RPMI7951 (cell line): ENCODE measurements around the gene FGF3. TPM values are rescaled to one million over a fixed set of nuclear protein-coding genes. Genes with fewer than 3 reads are reported as not detected.

Experiments
- DNase-seq: peaks from one replicate; pipeline ENCODE4 v3.0.0-alpha.2; 2012; ENCODE audit warnings: low read depth
- total RNA-seq: library from RNA; depleted of rRNA; stranded (reverse); fragments of >200 nt; shearing (Covaris generic); gene quantifications from 2 replicates; pipeline ENCODE4 v1.2.3, GENCODE V29; 2014

Gene FGF3
- total RNA-seq, 1 experiment from 2014 or later: not detected

DNA sequence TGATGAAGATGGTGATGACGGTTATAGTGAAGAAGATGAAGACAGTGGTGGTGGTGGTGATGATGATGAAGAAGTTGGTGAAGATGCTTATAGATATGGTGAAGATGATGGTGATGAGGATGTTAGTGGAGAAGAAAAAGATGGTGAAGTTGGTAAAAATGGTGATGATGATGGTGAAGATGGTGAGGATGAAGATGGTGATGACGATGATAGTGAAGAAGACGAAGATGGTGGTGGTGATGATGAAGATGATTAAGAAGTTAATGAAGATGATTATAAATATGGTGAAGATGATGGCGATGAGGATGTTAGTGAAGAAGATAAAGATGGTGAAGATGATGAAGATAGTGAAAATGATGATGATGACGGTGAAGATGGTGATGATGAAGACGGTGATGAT is 25.2 kb upstream of the FGF3 start:
- DNase-seq: no peak

DNA sequence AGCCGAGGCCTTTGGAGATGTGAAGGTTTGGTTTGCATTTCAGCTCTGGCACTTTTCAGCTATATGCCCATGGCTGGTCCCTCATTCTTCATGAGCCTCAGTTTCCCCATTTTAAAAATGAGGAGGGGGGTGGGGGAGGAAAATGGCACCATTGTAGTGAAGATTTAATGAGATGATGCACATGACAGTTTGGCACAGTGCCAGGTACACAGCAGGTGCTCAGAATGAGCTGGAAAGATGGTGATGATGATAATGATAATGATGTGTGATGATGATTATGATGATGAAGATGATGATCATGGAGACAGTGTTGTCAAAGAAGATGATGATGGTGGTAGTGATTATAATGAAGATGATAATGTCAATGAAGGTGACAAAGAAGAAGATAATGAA is 24.3 kb upstream of the FGF3 start:
- DNase-seq: no peak

DNA sequence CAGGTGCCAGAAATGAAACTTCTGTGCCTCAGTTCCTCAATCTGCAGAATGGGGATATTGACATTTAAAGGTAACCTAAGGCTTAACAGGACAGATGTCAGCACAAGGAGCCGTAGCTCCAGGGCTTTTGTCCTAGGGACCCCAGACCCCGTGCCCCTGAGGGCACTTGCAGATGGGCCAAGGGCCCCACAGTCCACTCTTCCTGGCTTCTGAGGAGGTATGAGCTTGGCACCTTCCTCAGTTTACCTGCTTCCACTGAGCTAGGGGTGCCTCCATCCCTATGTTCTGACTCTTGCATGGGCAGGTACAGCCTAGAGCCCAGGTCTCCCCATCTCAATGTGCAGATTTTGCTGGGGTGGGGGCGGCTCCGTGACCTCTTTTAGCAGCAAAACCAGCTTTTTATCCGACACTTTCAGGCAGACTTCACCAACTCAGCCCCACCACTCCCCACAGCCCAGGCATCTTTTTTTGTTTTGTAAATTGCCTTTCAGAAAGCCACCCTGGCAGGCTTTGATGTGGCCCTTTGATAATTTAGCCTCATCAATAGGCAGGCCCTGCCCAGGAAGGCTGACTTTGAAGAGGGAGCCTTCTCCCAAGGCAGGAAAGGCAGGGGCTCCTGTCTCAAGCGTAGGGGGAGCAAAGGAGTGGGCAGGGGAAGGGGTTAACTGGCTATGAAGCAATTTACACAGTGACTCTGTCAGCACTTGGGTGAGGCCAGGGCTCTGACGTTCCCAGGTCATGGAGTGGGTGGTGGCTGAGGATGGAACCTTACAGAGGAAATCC is 23.7 kb upstream of the FGF3 start:
- no peak for DNase-seq

DNA sequence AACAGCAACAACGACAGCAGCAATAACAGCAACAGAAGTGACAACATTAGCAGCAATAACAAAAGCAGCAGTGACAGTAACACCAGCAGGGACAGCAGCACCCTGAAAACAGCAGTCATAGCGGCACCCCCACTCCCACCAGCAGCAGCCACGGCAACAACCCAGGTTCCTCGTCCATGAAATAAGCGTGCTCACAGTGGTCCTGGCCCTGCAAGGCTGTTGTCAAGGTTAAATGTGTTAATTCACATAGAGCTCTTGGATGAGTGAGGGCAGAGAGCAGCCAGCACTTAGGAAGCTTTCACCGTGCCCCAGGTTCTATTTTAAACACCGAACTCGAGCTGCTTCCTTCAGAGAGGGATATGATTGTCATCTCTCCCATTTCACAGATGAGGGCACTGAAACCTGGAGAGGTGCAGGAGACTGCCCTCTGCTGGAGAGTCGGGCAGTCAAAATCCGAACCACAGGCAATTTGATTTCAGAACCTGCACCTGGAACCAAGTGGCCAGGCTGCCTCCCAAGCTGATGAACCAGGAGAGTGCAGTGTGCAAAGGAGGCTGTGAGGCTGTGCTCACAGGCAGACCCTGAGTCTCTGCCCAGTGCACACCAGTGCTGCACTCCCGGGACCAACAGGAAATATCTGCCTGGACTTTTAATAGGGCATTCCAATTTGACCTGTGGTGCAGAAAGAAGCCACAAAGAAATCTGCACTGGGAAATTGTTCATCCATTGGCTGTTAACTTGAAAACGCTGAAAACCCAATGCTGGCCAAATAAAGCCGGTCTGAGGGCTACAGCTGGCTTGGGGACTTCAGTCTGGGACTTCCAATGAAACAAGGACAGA is 22.9 kb upstream of the FGF3 start:
- peak; percentile 26 for DNase-seq

- no peak for DNase-seq
These were observed 22.1 kb upstream of the FGF3 start for GRCh38 chr11:69841170-69841858.

GRCh38 chr11:69840371-69841169 is 21.4 kb upstream of the FGF3 start:
- peak; percentile 30 for DNase-seq

- DNase-seq: no peak
These were observed 20.3 kb upstream of the FGF3 start for GRCh38 chr11:69839516-69839915.

GRCh38 chr11:69837791-69838190 is 18.6 kb upstream of the FGF3 start:
- no peak for DNase-seq

GRCh38 chr11:69836401-69836800 is 17.2 kb upstream of the FGF3 start:
- no peak for DNase-seq

DNA sequence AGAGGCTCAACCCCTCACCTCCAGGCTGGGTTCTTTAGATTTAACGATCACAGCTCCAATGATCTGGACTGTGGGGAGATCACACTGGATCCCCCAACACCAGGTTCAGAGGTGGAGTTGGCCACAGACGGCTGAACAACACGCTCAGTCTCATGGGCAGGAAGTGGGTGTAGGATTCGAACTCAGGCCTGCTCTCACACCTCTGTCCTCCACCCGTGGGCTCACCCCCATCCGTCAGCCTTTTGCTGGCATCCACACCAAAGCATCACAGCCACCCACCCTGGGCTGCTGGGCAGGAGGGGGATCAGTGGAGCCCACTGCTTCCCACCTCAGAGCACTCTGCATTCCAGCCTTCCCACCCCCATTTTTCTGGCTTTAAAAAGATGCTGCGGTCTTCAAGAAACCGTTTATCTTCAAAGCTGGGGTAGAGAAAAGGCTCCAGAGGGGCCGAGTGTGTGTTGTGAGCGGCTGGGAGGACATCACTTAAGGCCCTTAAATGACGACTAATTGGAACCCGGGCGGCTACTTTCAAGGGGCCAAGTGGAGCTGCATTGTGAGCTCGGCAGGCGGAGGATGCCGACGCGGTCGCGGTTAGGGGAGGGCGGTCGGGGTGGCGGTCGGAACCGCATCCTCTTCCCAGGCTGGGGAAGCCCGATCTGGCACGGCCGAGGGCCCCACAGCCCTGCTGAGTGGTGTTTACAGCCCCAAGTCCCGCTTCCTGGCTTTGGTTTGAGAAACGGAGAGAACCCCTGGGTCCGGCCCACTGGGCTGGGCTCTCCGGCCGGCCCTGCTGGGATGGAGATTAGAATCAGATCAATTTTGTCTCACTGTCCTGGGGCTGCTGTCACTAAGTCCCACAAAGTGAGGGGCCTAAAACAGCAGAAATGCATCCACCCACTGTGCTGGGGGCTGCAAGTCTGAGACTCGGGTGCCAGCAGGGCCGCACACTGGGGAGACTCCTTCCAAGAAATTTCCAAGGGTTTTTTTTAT is 15.9 kb upstream of the FGF3 start:
- DNase-seq: no peak

GRCh38 chr11:69834251-69834650 is 15.0 kb upstream of the FGF3 start:
- no peak for DNase-seq

- no peak for DNase-seq
These were observed 13.6 kb upstream of the FGF3 start for GRCh38 chr11:69832561-69833413.

- no peak for DNase-seq
These were observed 12.8 kb upstream of the FGF3 start for GRCh38 chr11:69831985-69832384.

GRCh38 chr11:69830086-69830485 is 10.9 kb upstream of the FGF3 start:
- no peak for DNase-seq

- DNase-seq: no peak
These were observed 9.7 kb upstream of the FGF3 start for GRCh38 chr11:69828971-69829344.

DNA sequence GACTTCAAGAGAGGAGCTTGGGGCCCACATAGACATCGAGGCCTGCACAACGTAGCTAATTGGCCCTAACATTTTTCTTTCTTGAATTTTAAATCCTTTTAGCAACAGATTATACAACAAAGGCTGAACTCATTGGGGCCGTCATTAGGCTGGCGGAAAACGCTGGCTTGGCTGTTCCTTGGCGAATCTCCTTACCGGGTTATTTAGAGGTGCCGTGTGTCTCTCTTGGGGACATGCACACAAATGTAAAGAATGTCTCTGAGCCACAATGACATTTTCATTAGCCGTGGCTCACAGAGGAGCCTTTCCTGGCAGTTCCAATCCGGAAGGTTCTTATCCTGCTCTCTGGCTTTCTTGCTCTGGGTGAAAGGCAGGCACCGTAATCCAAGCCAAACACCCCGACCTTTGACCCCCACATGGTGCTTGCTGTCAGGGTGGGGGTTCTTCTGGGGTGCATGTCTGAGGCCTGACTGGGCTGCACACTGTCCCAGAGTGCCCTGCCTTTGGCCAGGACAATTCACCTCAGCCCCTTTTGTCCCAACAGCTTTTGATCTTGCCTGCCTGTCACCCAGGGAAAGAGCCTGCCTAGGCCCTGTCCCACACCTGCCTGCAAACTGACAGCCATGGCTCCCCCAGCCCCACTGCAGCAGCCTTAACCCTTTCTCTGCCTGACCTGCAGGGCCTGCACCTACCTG is 9.2 kb upstream of the FGF3 start:
- no peak for DNase-seq

GRCh38 chr11:69826773-69827172 is 7.6 kb upstream of the FGF3 start:
- no peak for DNase-seq

DNA sequence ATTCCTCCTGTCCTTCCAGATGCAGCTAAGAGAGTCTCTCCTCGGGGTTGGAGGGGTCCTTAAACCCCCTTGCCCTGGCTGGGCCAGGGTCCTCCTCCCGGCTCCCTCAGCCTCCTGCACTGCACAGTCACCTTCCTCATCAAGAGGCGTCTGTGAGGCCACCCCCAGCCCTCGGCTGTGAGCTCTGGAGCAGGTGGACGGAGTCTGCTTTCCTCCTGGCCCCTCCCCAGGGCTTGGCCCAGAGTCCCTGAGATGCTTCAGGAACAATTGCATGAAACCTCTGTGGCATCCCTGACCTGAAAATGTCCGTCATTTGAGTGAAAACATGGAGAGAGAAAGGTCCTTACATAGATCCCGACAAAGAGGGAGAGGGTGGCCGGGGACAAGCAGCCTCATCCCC is 6.7 kb upstream of the FGF3 start:
- DNase-seq: no peak
